ENCODE data around the gene UMAD1.

UMAD1 gene

DNA sequence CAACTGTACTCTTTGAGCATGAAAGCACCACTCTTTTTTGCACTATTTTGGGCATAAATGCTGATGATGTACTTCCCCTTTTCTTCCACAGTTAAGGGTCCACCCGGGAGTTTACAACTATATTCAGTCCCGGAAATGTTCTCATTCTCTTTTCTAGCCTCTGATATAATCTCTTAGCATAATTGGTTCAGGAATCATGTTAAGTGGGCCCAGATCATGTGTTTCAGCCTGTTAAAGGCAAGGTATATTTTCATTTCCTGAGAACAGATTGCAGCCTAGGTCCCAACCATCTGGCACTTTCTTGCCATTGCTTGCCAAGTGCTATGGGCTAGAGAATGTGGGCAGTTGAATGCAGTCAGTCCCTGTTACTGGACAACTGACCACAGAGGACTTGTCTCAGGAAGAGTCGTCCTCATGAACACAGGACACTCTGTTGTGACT lies 216.6 kb downstream of the UMAD1 start:
- H3K4me1 ChIP-seq (ENCODE audit: control insufficient read depth, insufficient read depth, low read length, poor library complexity, severe bottlenecking), result no peaks in the 10 kb centered on the region
- no peak overlapping the region for H3K27ac ChIP-seq (ENCODE audit: low read depth, low read length, severe bottlenecking)
- peaks cover 22% of the 10 kb centered on the region for H3K9me3 ChIP-seq (ENCODE audit: control insufficient read depth, low read length)
- WGBS, 2 experiments (ENCODE audit: insufficient coverage in 2 of 2), result 100% methylated on average over 1 of the region's 3 CpGs
- no peaks in the 10 kb centered on the region for H3K36me3 ChIP-seq (ENCODE audit: control insufficient read depth, insufficient read depth, low read length)
- no peak overlapping the region for H3K4me3 ChIP-seq (ENCODE audit: extremely low read depth, insufficient read depth, low read length, poor library complexity, severe bottlenecking)

DNA sequence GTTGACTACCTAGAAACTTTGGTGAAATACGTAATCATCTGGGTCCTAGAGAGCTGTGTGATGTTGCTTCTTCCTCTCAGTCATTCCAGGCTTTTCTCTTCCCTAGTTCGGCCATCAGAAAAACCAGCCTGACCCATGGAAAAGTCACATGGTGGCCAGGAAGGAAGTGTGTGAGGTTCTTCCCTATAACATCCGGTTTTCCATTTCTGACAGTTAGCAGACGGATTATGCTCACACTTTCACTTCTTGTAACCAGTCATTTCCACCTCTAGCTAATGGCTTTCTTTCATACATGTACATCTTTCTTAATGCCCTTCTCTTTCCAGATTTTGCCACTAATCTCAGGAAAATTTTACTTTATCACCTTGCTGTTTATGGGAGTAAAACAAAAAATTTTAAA lies 218.0 kb downstream of the UMAD1 start:
- Histone ChIP-seq H3K9me3 (ENCODE audit: control insufficient read depth, low read length) (peaks cover 22% of the 10 kb centered on the region), H3K4me3 (ENCODE audit: extremely low read depth, insufficient read depth, low read length, poor library complexity, severe bottlenecking) (no peak overlapping the region), H3K4me1 (ENCODE audit: control insufficient read depth, insufficient read depth, low read length, poor library complexity, severe bottlenecking) (no peaks in the 10 kb centered on the region), H3K36me3 (ENCODE audit: control insufficient read depth, insufficient read depth, low read length) (no peaks in the 10 kb centered on the region), H3K27ac (ENCODE audit: low read depth, low read length, severe bottlenecking) (no peak overlapping the region)
- 82 to 83% methylated on average over 3 of the region's 4 CpGs for WGBS, 2 experiments (ENCODE audit: insufficient coverage in 2 of 2)

DNA sequence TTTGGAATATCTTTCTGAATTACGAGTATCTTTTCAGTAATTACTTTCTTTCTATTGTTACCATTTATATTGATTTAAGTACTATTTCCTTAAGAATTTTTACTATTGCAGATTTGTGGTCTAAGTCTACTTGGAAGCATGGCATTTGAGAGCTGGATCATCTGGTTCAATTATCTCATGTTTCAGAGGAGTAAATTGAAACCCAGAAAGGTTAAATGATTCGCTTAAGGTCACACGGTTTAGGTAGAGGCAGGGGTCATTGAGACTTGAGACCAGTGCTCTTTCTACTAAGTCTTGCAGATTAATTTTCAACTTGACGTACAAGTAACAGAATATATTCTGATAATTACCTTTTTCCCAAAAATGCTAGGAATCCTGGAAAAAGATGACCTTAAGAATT lies 218.9 kb downstream of the UMAD1 start:
- Histone ChIP-seq H3K9me3 (ENCODE audit: control insufficient read depth, low read length) (peaks cover 17% of the 10 kb centered on the region), H3K36me3 (ENCODE audit: control insufficient read depth, insufficient read depth, low read length) (no peaks in the 10 kb centered on the region), H3K4me1 (ENCODE audit: control insufficient read depth, insufficient read depth, low read length, poor library complexity, severe bottlenecking) (no peaks in the 10 kb centered on the region), H3K27ac (ENCODE audit: low read depth, low read length, severe bottlenecking) (no peak overlapping the region), H3K4me3 (ENCODE audit: extremely low read depth, insufficient read depth, low read length, poor library complexity, severe bottlenecking) (no peak overlapping the region)
- 69 to 100% methylated on average over 2 of the region's 4 CpGs for WGBS, 2 experiments (ENCODE audit: insufficient coverage in 2 of 2)

DNA sequence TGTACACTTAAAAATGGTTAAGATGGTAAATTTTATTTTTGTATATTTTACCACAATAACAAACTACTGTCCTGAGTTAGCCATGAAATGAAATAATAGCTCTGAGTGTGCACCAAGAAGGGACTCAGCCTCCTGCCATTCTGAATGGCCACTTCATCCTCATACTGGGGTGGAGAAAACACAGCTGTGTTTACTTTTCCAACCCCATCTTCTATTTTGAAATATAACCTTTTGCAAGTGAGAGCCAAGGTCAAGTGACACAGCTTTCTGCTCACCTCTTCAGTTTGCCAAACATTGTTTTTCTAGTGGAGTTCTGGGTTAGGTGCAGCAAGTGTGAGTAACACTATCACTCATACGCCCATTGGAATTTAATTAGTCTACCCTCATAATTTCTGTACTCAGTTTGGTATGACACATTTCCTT lies 220.7 kb downstream of the UMAD1 start:
- H3K4me1 ChIP-seq (ENCODE audit: control insufficient read depth, insufficient read depth, low read length, poor library complexity, severe bottlenecking), result no peaks in the 10 kb centered on the region
- no peaks in the 10 kb centered on the region for H3K9me3 ChIP-seq (ENCODE audit: control insufficient read depth, low read length)
- H3K36me3 ChIP-seq (ENCODE audit: control insufficient read depth, insufficient read depth, low read length), result no peaks in the 10 kb centered on the region
- H3K27ac ChIP-seq (ENCODE audit: low read depth, low read length, severe bottlenecking), result no peak overlapping the region
- no CpG with 5 or more reads among the region's 1 CpG for WGBS, 2 experiments (ENCODE audit: insufficient coverage in 2 of 2)
- H3K4me3 ChIP-seq (ENCODE audit: extremely low read depth, insufficient read depth, low read length, poor library complexity, severe bottlenecking), result no peak overlapping the region

DNA sequence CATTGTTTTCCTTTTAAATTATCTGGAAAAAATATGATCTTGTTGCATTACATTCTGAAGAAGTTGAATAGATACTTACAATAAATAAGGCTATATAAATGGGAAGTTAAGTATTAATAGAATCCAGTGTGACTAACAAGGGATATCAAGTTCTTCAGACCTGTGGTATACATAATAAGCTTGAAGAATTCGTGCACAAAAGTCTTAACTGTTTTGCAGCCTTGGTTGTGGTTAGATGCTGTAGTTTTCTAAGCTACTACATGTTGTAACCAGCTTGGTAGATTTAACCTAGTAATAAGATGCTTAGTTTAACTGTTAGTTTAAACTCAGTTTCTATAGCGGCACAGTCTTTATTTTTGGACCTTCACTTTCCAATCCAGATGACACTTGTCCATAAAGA lies 221.8 kb downstream of the UMAD1 start:
- WGBS, 2 experiments (ENCODE audit: insufficient coverage in 2 of 2), result 79% methylated on average over 2 of the region's 2 CpGs; no CpG with 5 or more reads in 1 of the 2 experiments
- no peaks in the 10 kb centered on the region for H3K36me3 ChIP-seq (ENCODE audit: control insufficient read depth, insufficient read depth, low read length)
- H3K9me3 ChIP-seq (ENCODE audit: control insufficient read depth, low read length), result no peaks in the 10 kb centered on the region
- H3K4me3 ChIP-seq (ENCODE audit: extremely low read depth, insufficient read depth, low read length, poor library complexity, severe bottlenecking), result no peak overlapping the region
- H3K27ac ChIP-seq (ENCODE audit: low read depth, low read length, severe bottlenecking), result no peak overlapping the region
- H3K4me1 ChIP-seq (ENCODE audit: control insufficient read depth, insufficient read depth, low read length, poor library complexity, severe bottlenecking), result no peaks in the 10 kb centered on the region

DNA sequence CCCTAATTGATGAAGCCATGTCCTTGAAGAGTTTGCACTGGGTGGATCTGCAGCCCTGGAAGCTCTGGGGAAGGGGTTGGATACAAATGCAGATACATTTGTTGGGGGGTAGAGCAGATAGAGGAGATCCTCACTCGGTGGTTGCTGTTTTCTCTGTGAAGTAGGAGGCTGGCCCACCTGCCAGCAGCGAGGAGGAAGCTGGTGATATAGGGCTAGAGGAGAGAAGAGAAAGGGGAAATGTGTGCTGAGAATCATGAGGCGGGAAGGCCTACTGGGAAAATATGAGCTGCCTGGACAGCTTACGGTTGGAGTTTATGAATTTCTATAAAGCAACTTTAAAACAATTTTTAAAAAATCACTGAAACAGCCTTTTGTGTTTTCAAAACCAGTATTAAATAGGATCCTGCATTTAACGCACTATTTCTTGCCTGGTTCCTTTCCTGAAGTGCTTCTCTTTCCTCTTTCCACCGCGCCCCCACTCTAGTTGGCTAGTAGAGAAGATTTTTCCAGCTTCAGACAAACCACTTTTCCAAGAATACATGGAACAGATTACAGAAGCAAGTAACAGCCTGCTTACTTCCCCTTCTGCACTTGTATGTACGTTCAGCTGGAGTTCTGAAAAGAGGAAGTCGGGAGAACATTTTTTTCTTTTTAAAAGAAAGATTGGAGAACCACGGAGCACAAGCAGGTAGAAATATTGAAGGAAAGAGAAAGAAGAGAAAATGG lies 227.5 kb downstream of the UMAD1 start:
- no peak overlapping the region for H3K4me3 ChIP-seq (ENCODE audit: extremely low read depth, insufficient read depth, low read length, poor library complexity, severe bottlenecking)
- no peak overlapping the region for H3K27ac ChIP-seq (ENCODE audit: low read depth, low read length, severe bottlenecking)
- no peaks in the 10 kb centered on the region for H3K9me3 ChIP-seq (ENCODE audit: control insufficient read depth, low read length)
- no peaks in the 10 kb centered on the region for H3K36me3 ChIP-seq (ENCODE audit: control insufficient read depth, insufficient read depth, low read length)
- peaks cover 18% of the 10 kb centered on the region for H3K4me1 ChIP-seq (ENCODE audit: control insufficient read depth, insufficient read depth, low read length, poor library complexity, severe bottlenecking)
- 77 to 80% methylated on average over 4 to 6 of the region's 10 CpGs for WGBS, 2 experiments (ENCODE audit: insufficient coverage in 2 of 2)

DNA sequence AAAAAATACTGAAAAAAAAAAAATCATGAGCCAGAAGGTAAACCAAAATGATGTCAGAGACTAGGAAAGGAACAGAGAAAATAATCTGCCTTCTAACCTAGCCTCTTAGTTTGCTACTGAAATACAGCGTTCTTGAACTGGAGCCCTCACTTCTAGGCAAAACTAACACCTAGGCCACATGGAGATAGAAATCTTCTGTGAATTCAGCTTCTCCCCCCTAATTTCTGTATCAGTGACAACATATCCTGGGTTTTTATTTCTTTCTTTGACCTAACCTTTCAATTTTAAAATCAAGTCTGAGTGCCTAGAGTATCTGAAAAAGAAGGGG lies 228.0 kb downstream of the UMAD1 start:
- no peaks in the 10 kb centered on the region for H3K9me3 ChIP-seq (ENCODE audit: control insufficient read depth, low read length)
- 83 to 91% methylated on average over 1 of the region's 1 CpG for WGBS, 2 experiments (ENCODE audit: insufficient coverage in 2 of 2)
- no peak overlapping the region for H3K27ac ChIP-seq (ENCODE audit: low read depth, low read length, severe bottlenecking)
- H3K36me3 ChIP-seq (ENCODE audit: control insufficient read depth, insufficient read depth, low read length), result no peaks in the 10 kb centered on the region
- H3K4me1 ChIP-seq (ENCODE audit: control insufficient read depth, insufficient read depth, low read length, poor library complexity, severe bottlenecking), result peaks cover 18% of the 10 kb centered on the region
- H3K4me3 ChIP-seq (ENCODE audit: extremely low read depth, insufficient read depth, low read length, poor library complexity, severe bottlenecking), result no peak overlapping the region

DNA sequence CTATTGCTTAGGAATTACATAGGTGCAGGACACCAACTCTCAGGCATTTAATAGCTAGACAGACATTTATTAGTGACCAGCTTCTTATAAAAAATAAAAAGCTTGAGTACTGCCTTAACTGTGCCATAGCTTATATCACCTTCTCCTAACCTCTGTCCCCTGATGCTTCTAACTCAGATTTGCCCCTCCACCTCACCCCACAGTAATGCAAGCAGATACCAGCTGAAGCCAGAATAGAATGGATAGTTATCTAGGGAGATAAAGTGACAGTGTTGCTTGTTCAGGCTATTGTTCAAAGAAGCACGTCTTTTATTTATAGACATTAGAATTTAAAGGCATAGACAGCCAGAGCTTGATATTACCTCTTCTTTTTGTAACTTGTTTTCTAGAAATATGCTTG lies 228.5 kb downstream of the UMAD1 start:
- Histone ChIP-seq H3K4me1 (ENCODE audit: control insufficient read depth, insufficient read depth, low read length, poor library complexity, severe bottlenecking) (peaks cover 18% of the 10 kb centered on the region), H3K4me3 (ENCODE audit: extremely low read depth, insufficient read depth, low read length, poor library complexity, severe bottlenecking) (no peak overlapping the region), H3K9me3 (ENCODE audit: control insufficient read depth, low read length) (no peaks in the 10 kb centered on the region), H3K27ac (ENCODE audit: low read depth, low read length, severe bottlenecking) (no peak overlapping the region), H3K36me3 (ENCODE audit: control insufficient read depth, insufficient read depth, low read length) (no peaks in the 10 kb centered on the region)
- 0% methylated on average over 1 of the region's 1 CpG; no CpG with 5 or more reads in 1 of the 2 experiments for whole genome bisulfite sequencing, 2 experiments (ENCODE audit: insufficient coverage in 2 of 2)

DNA sequence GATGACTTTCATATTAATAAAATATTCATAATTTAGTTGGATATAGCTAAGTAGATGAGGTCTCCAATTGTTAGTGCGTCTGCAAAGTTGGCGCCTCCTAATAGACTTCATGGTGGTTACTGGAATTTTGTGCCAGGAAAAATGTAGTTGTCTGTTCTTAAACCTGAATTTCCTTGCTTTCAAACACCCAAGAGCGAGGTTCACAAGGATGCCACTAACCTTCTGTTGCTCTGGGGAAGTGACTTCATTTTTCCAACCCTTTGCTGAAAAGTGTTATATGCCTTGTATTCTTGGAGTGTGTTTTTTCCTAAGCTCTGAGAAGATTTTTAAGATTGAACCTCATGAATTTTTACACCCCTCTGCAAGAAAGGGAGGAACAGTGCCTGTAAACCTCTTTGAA lies 229.1 kb downstream of the UMAD1 start:
- H3K27ac ChIP-seq (ENCODE audit: low read depth, low read length, severe bottlenecking), result no peak overlapping the region
- H3K9me3 ChIP-seq (ENCODE audit: control insufficient read depth, low read length), result no peaks in the 10 kb centered on the region
- peaks cover 18% of the 10 kb centered on the region for H3K4me1 ChIP-seq (ENCODE audit: control insufficient read depth, insufficient read depth, low read length, poor library complexity, severe bottlenecking)
- no peak overlapping the region for H3K4me3 ChIP-seq (ENCODE audit: extremely low read depth, insufficient read depth, low read length, poor library complexity, severe bottlenecking)
- H3K36me3 ChIP-seq (ENCODE audit: control insufficient read depth, insufficient read depth, low read length), result no peaks in the 10 kb centered on the region
- 59 to 100% methylated on average over 1 to 3 of the region's 3 CpGs for WGBS, 2 experiments (ENCODE audit: insufficient coverage in 2 of 2)

DNA sequence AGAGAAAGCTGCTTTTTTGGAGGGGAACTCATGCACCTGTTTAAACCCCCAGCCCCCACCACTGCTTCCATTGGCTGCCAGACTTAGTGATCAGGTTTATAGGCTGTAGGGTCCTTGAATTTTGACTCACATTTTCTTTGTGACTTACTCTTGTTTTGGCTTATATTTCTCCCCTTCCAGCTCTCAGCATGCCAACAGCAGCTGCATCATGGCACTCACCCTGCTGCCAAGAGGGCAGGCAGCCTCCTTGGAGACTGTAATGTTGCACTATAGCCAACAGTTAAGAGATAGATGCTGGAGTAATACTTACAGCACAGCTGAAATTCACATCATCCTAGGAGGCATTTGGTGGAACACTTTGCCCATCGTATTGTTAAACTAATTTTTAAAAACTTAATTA lies 230.0 kb downstream of the UMAD1 start:
- H3K27ac ChIP-seq (ENCODE audit: low read depth, low read length, severe bottlenecking), result no peak overlapping the region
- H3K36me3 ChIP-seq (ENCODE audit: control insufficient read depth, insufficient read depth, low read length), result no peaks in the 10 kb centered on the region
- H3K4me3 ChIP-seq (ENCODE audit: extremely low read depth, insufficient read depth, low read length, poor library complexity, severe bottlenecking), result no peak overlapping the region
- peaks cover 18% of the 10 kb centered on the region for H3K4me1 ChIP-seq (ENCODE audit: control insufficient read depth, insufficient read depth, low read length, poor library complexity, severe bottlenecking)
- WGBS, 2 experiments (ENCODE audit: insufficient coverage in 2 of 2), result no CpG with 5 or more reads among the region's 1 CpG
- H3K9me3 ChIP-seq (ENCODE audit: control insufficient read depth, low read length), result no peaks in the 10 kb centered on the region

DNA sequence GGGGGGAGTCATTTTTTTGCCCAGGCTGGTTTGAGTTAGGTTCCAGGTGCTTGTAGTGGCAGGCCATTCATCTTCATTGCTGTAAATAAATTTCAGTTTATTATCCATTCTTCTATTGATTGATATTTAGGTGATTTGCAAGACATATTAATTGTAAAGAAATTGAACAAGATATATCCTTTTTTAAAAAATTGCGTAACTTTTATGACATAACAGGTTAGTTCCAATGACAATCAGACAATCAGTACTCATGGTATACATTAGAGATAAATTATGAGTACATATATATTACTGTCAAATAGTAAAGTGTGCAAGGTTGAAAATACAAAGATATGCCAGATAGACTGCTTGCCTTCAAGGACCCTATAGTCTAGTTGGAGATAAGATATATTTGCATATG lies 235.9 kb downstream of the UMAD1 start:
- no peaks in the 10 kb centered on the region for H3K36me3 ChIP-seq (ENCODE audit: control insufficient read depth, insufficient read depth, low read length)
- no peaks in the 10 kb centered on the region for H3K4me1 ChIP-seq (ENCODE audit: control insufficient read depth, insufficient read depth, low read length, poor library complexity, severe bottlenecking)
- no peaks in the 10 kb centered on the region for H3K9me3 ChIP-seq (ENCODE audit: control insufficient read depth, low read length)
- no peak overlapping the region for H3K27ac ChIP-seq (ENCODE audit: low read depth, low read length, severe bottlenecking)
- WGBS, 2 experiments (ENCODE audit: insufficient coverage in 2 of 2), result no CpG with 5 or more reads among the region's 1 CpG
- H3K4me3 ChIP-seq (ENCODE audit: extremely low read depth, insufficient read depth, low read length, poor library complexity, severe bottlenecking), result no peak overlapping the region
